B cell (primary cell): ENCODE data around the gene TSPAN6. TPM values are rescaled to one million over a fixed set of nuclear protein-coding genes. Genes with fewer than 3 reads are reported as not detected.

Source experiments
- ATAC-seq: fragments of 200-7000 bp; cut with Tn5 transposase; one replicate; pipeline ENCODE4 v1.10.0; 2021; ENCODE audit warnings: low read depth, mild to moderate bottlenecking, moderate number of reproducible peaks, moderate library complexity
- CTCF ChIA-PET: fragments of 350-600 bp; sonication (Branson Sonifier 250); formaldehyde crosslinking; loops from one replicate; lab custom pipeline; 2021; ENCODE audit warnings: antibody characterized with exemption, inconsistent platforms; lab: Charles Lee
- POLR2A ChIA-PET: fragments of 350-600 bp; sonication (Branson Sonifier 250); formaldehyde crosslinking; loops from one replicate; lab custom pipeline; 2021; ENCODE audit warnings: antibody characterized with exemption; lab: Charles Lee
- DNase-seq: peaks from one replicate; pipeline ENCODE4 v3.0.0; 2013
- H2AFZ ChIP-seq: 2 replicates; pipeline ENCODE4 v1.6.1; 2012; ENCODE audit warnings: mild to moderate bottlenecking, low read depth, low read length; ENCODE audit not compliant: insufficient read depth, poor library complexity, severe bottlenecking
- H3K27ac ChIP-seq, 2 donors: 1 replicate in 1 of 2; 2 replicates in 1 of 2; pipeline ENCODE4 v1.5.1; 2012 to 2013; ENCODE audit warnings: low read length in 2 of 2, mild to moderate bottlenecking in 2 of 2, moderate library complexity in 1 of 2
- H3K27me3 ChIP-seq, 4 experiments: fragments of 200-600 bp in 1 of 4; sonication (generic) in 1 of 4; replicated peaks in 1 of 4; 1 replicate in 2 of 4; 2 replicates in 2 of 4; pipeline versions ENCODE4 v1.6.1 to v1.7.0; 2013 to 2016; ENCODE audit warnings: low read length in 3 of 4, mild to moderate bottlenecking in 2 of 4, mixed read lengths in 1 of 4, moderate library complexity in 1 of 4; ENCODE audit not compliant: insufficient read depth in 4 of 4, control insufficient read depth in 3 of 4; ENCODE audit errors: control extremely low read depth in 1 of 4
- H3K36me3 ChIP-seq, 2 experiments: replicated peaks in 1 of 2; 1 replicate in 1 of 2; 2 replicates in 1 of 2; pipeline versions ENCODE4 v1.6.1 to v1.7.1; 2013; ENCODE audit warnings: low read length in 1 of 2; ENCODE audit not compliant: insufficient read depth in 2 of 2, control insufficient read depth in 1 of 2; ENCODE audit errors: control extremely low read depth in 1 of 2, extremely low read depth in 1 of 2
- H3K4me1 ChIP-seq, 2 donors: fragments of 200-600 bp in 1 of 2; sonication (generic) in 1 of 2; 1 replicate in 1 of 2; 2 replicates in 1 of 2; pipeline versions ENCODE4 v1.5.1 to v1.6.1; 2013 to 2017; ENCODE audit warnings: low read length in 2 of 2; ENCODE audit not compliant: control insufficient read depth in 2 of 2, insufficient read depth in 2 of 2
- H3K4me2 ChIP-seq: replicated peaks from 2 replicates; pipeline ENCODE3; 2012; ENCODE audit warnings: mild to moderate bottlenecking, low read depth, low read length; ENCODE audit not compliant: poor library complexity, severe bottlenecking
- H3K4me3 ChIP-seq, 5 experiments: fragments of 200-600 bp in 1 of 5; sonication (generic) in 1 of 5; 1 replicate in 3 of 5; 2 replicates in 2 of 5; pipeline versions ENCODE4 v1.5.1 to v1.7.0; 2011 to 2016; ENCODE audit warnings: low read length in 4 of 5, mild to moderate bottlenecking in 4 of 5, low read depth in 2 of 5, control low read depth in 1 of 5, moderate library complexity in 1 of 5; ENCODE audit not compliant: insufficient read depth in 1 of 5; ENCODE audit errors: control extremely low read depth in 1 of 5, extremely low read depth in 1 of 5
- H3K79me2 ChIP-seq: fragments of 200-600 bp; sonication (generic); one replicate; pipeline ENCODE4 v1.6.0; 2016; ENCODE audit warnings: low read length; ENCODE audit not compliant: control insufficient read depth, insufficient read depth
- H3K9ac ChIP-seq: fragments of 200-600 bp; sonication (generic); 2 replicates; pipeline ENCODE4 v1.6.1; 2017; ENCODE audit warnings: mild to moderate bottlenecking, low read length, moderate library complexity
- H3K9me3 ChIP-seq, 3 donors: one replicate each; pipeline versions ENCODE4 v1.6.1 to v1.7.1; 2013; ENCODE audit warnings: low read length in 2 of 3; ENCODE audit not compliant: control insufficient read depth in 2 of 3, insufficient read depth in 1 of 3; ENCODE audit errors: control extremely low read depth in 1 of 3
- H4K20me1 ChIP-seq: 2 replicates; pipeline ENCODE4 v1.6.0; 2012; ENCODE audit warnings: mild to moderate bottlenecking, low read length; ENCODE audit not compliant: insufficient read depth, control insufficient read depth, poor library complexity, severe bottlenecking
- H3K27ac Mint-ChIP-seq: one replicate; pipeline ENCODE4 v1.8.0; 2021; ENCODE audit warnings: mixed read lengths
- H3K27me3 Mint-ChIP-seq: one replicate; pipeline ENCODE4 v1.8.0; 2021; ENCODE audit warnings: mixed read lengths
- H3K4me1 Mint-ChIP-seq: one replicate; pipeline ENCODE4 v1.8.0; 2021; ENCODE audit warnings: mixed read lengths
- H3K4me3 Mint-ChIP-seq: one replicate; pipeline ENCODE4 v1.8.0; 2021; ENCODE audit warnings: mixed read lengths
- H3K9me3 Mint-ChIP-seq: one replicate; pipeline ENCODE4 v1.8.0; 2022; ENCODE audit warnings: mixed read lengths; ENCODE audit not compliant: insufficient read depth
- EZH2 ChIP-seq: IDR thresholded peaks from 2 replicates; pipeline ENCODE4 v1.6.1; 2012; ENCODE audit warnings: borderline replicate concordance, low read depth, mild to moderate bottlenecking, moderate library complexity, low read length; ENCODE audit not compliant: insufficient read depth, poor library complexity, severe bottlenecking
- WGBS: methylation state at CpG from one replicate; pipeline ENCODE4 v1.1.5; 2013; ENCODE audit warnings: missing lambda C conversion rate; ENCODE audit not compliant: insufficient coverage; 5-methylcytosine and 5-hydroxymethylcytosine counted together
- intact Hi-C: fragments of 100-400 bp; cut with micrococcal nuclease; formaldehyde crosslinking; loops from one replicate; pipeline ENCODE4 v1.10.0; 2022
- polyA plus RNA-seq: library from polyadenylated mRNA; depleted of rRNA; stranded (reverse); fragments of >200 nt; gene quantifications from 2 replicates; pipeline ENCODE4 v1.2.3, GENCODE V29; 2012
- total RNA-seq, 2 donors: library from RNA; stranded (reverse); fragments of 120-200 nt in 1 of 2; gene quantifications; 1 replicate in 1 of 2; 2 replicates in 1 of 2; pipeline versions ENCODE4 v1.2.3 to v1.2.4, GENCODE V29; 2013 to 2022
- TF ChIP-seq, protein P1 (sequence below): fragments of 200-600 bp; IDR thresholded peaks from one replicate; pipeline ENCODE4 v1.8.0; 2022; ENCODE audit warnings: antibody characterized with exemption, mild to moderate bottlenecking

The TSPAN6 gene
- total and polyA plus RNA-seq, 2 donors (not counting 1 experiment from before 2014, with no cell fraction given): 0.10 TPM; not detected in 1

DNA sequence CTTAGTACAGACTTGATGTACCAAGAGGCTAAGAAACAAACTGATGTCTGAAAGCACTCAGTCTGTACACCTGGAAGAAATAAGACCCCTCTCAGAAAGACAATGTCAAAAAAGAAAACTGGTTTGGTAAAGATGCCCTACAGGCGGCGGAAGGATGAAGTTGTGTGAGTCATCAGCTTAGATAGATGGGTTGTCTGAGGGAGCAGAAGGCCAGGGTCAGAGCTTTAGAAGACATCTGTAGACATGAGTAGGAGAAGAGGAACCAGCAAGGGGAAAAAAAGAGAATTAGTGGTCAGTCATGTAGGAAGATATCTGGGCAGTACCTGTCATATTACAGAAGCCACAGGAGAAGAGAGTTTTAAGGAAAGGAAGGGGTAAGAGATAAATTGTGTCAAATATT lies 15.7 kb upstream of the TSPAN6 start:
- no peaks in the 10 kb centered on the region for H4K20me1 ChIP-seq
- intact Hi-C loops: no loop called here
- no peak overlapping the region for H3K4me3 Mint-ChIP-seq
- H3K4me3 ChIP-seq: no peak overlapping the region
- no peaks in the 10 kb centered on the region for H3K4me1 Mint-ChIP-seq
- no peaks in the 10 kb centered on the region for H3K9me3 ChIP-seq
- H2AFZ ChIP-seq: no peak overlapping the region
- peaks cover 11% of the 10 kb centered on the region for H3K27me3 Mint-ChIP-seq
- H3K79me2 ChIP-seq: no peaks in the 10 kb centered on the region
- no peaks in the 10 kb centered on the region for H3K36me3 ChIP-seq
- H3K27ac Mint-ChIP-seq: no peak overlapping the region
- POLR2A ChIA-PET: no interaction called here
- H3K9me3 Mint-ChIP-seq: no peaks in the 10 kb centered on the region
- CTCF ChIA-PET: interaction anchor here (1.2 kb wide), 1 partner anchor 19 kb away, joined by 3 read pairs; no protein-coding TSS in a partner anchor
- no peak overlapping the region for H3K9ac ChIP-seq
- H3K4me2 ChIP-seq: no peak overlapping the region
- no peak for TF ChIP-seq EZH2
- TF ChIP-seq, protein P1, sequence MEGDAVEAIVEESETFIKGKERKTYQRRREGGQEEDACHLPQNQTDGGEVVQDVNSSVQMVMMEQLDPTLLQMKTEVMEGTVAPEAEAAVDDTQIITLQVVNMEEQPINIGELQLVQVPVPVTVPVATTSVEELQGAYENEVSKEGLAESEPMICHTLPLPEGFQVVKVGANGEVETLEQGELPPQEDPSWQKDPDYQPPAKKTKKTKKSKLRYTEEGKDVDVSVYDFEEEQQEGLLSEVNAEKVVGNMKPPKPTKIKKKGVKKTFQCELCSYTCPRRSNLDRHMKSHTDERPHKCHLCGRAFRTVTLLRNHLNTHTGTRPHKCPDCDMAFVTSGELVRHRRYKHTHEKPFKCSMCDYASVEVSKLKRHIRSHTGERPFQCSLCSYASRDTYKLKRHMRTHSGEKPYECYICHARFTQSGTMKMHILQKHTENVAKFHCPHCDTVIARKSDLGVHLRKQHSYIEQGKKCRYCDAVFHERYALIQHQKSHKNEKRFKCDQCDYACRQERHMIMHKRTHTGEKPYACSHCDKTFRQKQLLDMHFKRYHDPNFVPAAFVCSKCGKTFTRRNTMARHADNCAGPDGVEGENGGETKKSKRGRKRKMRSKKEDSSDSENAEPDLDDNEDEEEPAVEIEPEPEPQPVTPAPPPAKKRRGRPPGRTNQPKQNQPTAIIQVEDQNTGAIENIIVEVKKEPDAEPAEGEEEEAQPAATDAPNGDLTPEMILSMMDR: no peak
- no peaks in the 10 kb centered on the region for H3K4me1 ChIP-seq
- ATAC-seq (no peak), DNase-seq (no peak)
- H3K27me3 ChIP-seq: no peaks in the 10 kb centered on the region
- WGBS: no CpG with 5 or more reads among the region's 2 CpGs
- no peak overlapping the region for H3K27ac ChIP-seq

DNA sequence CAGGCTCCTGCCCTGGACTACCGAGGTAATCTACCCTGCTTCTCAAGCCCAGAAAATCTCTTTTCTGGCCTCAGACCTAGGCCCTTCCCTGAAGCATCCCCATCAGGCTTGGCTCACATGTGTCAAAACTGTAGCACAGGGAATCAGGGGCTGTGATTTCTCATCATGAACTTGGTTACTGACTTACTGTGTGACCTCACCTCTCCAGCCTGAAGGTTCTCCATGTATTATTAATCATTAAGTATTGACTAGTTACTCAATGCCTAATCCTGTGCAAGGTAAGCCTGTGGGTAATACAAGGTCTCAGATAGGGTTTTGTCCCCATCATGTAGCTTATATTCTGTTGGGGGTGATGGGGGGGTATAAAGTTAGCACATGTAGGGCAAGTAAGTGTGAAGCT lies 14.2 kb upstream of the TSPAN6 start:
- no peak overlapping the region for H3K27ac Mint-ChIP-seq
- Histone ChIP-seq H3K4me2 (no peak overlapping the region), H3K27ac (no peak overlapping the region), H3K27me3 (no peaks in the 10 kb centered on the region), H3K4me3 (no peak overlapping the region), H3K9me3 (no peaks in the 10 kb centered on the region), H3K79me2 (no peaks in the 10 kb centered on the region), H3K9ac (no peak overlapping the region), H3K4me1 (no peaks in the 10 kb centered on the region), H4K20me1 (no peaks in the 10 kb centered on the region), H2AFZ (no peak overlapping the region), H3K36me3 (no peaks in the 10 kb centered on the region)
- H3K9me3 Mint-ChIP-seq: no peaks in the 10 kb centered on the region
- no peak for TF ChIP-seq EZH2
- TF ChIP-seq, protein P1: no peak
- H3K4me1 Mint-ChIP-seq: no peaks in the 10 kb centered on the region
- H3K27me3 Mint-ChIP-seq: peaks cover 6% of the 10 kb centered on the region
- DNase-seq (no peak), ATAC-seq (no peak)
- CTCF ChIA-PET: no interaction called here
- POLR2A ChIA-PET: no interaction called here
- WGBS: no CpG with 5 or more reads among the region's 1 CpG
- no peak overlapping the region for H3K4me3 Mint-ChIP-seq
- intact Hi-C loops: no loop called here
